Erythroblast (primary cell): ENCODE measurements around the gene ATP8B1.

ENCODE experiments used
- GATA1 ChIP-seq: IDR thresholded peaks from 2 replicates; pipeline ENCODE4 v1.6.1; 2011; ENCODE audit warnings: low read depth, mild to moderate bottlenecking, control low read depth, low read length, moderate library complexity
- POLR2A ChIP-seq: IDR thresholded peaks from 2 replicates; pipeline ENCODE4 v1.6.1; 2011; ENCODE audit warnings: mild to moderate bottlenecking, low read length

DNA sequence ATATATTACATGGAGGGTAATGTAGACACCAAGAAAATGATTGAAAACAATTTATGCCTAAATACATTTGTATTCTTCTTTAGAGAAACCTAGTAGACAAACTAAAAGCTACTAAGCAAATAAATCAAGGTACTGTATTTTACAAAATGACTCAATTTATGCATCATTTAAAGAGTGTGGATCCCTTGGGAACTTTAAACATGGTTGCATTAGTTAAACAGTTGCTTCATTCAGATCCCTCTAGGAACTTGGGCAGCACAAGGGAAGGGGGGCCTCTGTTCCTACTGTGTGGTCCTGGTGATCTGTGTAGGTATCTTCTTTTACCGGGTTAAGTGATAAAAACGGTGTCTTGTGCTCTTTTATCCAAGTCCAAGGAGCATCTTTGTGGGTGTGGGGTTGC is 31.5 kb upstream of the ATP8B1 start:
- TF ChIP-seq POLR2A, result no peak
- TF ChIP-seq GATA1, result no peak
